Measurements from ENCODE around the gene SLC16A11.

Gene SLC16A11

DNA sequence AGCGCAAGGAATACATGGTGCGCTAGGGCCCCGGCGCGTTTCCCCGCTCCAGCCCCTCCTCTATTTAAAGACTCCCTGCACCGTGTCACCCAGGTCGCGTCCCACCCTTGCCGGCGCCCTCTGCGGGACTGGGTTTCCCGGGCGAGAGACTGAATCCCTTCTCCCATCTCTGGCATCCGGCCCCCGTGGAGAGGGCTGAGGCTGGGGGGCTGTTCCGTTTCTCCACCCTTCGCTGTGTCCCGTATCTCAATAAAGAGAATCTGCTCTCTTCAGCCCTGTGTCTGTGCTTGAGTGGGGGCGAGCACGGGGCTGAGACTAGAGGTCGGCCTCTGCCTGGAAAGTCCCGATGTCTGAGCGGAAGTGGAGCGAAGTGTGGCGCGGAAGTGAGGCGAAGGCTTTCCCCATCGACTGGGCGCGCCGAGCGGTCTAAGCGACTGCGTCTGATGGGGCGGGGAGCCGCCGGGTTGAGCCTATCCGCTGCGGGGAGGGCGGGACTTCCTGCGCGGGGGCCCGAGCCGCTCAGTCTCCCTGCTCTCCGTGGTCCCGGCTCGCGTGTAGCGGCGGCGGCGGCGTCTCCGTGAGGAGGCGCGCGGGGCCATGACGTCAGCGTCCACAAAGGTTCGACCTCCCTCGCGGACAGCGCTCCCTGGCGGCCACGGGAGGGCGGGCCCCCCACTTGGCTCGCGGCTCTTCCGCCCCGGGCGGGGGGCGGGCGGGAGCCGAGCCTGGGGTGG is 29.5 kb downstream of the SLC16A11 start:
- Histone ChIP-seq H3K4me3 (ENCODE audit: low read depth in 1 of 2, low read length in 1 of 2) (peak overlapping the region; percentile 84 to 97), H3K9me3 (no peaks in the 10 kb centered on the region), H3K27me3 (no peaks in the 10 kb centered on the region), H3K4me1 (ENCODE audit: control insufficient read depth in 1 of 2, insufficient read depth in 1 of 2, low read depth in 1 of 2, low read length in 1 of 2) (peaks cover 36 to 49% of the 10 kb centered on the region in 2 experiments), H3K27ac (peak overlapping the region; percentile 97), H3K36me3 (peaks cover 25% of the 10 kb centered on the region)
- TF ChIP-seq, protein P1, sequence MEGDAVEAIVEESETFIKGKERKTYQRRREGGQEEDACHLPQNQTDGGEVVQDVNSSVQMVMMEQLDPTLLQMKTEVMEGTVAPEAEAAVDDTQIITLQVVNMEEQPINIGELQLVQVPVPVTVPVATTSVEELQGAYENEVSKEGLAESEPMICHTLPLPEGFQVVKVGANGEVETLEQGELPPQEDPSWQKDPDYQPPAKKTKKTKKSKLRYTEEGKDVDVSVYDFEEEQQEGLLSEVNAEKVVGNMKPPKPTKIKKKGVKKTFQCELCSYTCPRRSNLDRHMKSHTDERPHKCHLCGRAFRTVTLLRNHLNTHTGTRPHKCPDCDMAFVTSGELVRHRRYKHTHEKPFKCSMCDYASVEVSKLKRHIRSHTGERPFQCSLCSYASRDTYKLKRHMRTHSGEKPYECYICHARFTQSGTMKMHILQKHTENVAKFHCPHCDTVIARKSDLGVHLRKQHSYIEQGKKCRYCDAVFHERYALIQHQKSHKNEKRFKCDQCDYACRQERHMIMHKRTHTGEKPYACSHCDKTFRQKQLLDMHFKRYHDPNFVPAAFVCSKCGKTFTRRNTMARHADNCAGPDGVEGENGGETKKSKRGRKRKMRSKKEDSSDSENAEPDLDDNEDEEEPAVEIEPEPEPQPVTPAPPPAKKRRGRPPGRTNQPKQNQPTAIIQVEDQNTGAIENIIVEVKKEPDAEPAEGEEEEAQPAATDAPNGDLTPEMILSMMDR (IDR thresholded peaks at IDR 0.05) = peak; percentile 93

DNA sequence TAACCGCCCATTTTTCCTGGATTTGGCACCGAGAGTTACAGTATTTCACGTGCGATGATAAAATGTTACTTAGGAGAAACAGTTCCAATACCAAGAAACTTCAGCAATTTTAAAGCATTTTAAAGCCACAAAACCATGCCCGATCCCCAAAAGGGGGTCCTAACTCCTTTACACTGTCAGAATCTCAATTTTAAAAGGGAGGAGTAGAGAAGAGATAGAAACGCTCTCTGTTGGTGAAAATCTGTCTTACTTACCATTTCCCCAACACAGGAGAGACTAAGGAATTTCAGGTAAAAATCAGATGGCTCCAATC is 32.0 kb downstream of the SLC16A11 start:
- Histone ChIP-seq H3K36me3 (peaks cover 31% of the 10 kb centered on the region), H3K27me3 (no peaks in the 10 kb centered on the region), H3K9me3 (no peaks in the 10 kb centered on the region), H3K27ac (peak overlapping the region; percentile 97), H3K4me3 (ENCODE audit: low read depth in 1 of 2, low read length in 1 of 2) (peak overlapping the region; percentile 84 to 97), H3K4me1 (ENCODE audit: control insufficient read depth in 1 of 2, insufficient read depth in 1 of 2, low read depth in 1 of 2, low read length in 1 of 2) (peaks cover 36 to 49% of the 10 kb centered on the region in 2 experiments)
- TF ChIP-seq, protein P1 (IDR thresholded peaks at IDR 0.05) = no peak

DNA sequence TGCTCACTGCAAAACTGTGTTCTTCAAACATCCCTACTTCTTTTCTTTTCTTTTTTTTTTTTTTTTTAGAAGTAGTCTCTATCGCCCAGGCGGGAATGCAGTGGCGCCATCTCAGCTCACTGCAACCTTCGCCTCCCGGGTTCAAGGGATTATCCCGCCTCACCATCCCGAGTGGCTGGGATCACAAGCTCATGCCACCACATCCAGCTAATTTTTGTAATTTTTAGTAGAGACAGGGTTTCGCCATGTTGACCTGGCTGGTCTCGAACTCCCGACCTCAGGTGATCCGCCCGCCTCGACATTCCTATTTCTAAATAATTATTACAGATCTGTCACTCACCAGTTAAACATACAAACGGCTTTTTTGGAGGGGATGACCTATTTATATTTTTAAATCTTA is 32.5 kb downstream of the SLC16A11 start:
- H3K27me3 ChIP-seq = no peaks in the 10 kb centered on the region
- H3K4me3 ChIP-seq (ENCODE audit: low read depth in 1 of 2, low read length in 1 of 2) = peak overlapping the region; percentile 84 to 97
- peaks cover 36 to 49% of the 10 kb centered on the region in 2 experiments for H3K4me1 ChIP-seq (ENCODE audit: control insufficient read depth in 1 of 2, insufficient read depth in 1 of 2, low read depth in 1 of 2, low read length in 1 of 2)
- no peaks in the 10 kb centered on the region for H3K9me3 ChIP-seq
- peaks cover 31% of the 10 kb centered on the region for H3K36me3 ChIP-seq
- H3K27ac ChIP-seq = peak overlapping the region; percentile 97
- TF ChIP-seq, protein P1 (IDR thresholded peaks at IDR 0.05) = no peak

DNA sequence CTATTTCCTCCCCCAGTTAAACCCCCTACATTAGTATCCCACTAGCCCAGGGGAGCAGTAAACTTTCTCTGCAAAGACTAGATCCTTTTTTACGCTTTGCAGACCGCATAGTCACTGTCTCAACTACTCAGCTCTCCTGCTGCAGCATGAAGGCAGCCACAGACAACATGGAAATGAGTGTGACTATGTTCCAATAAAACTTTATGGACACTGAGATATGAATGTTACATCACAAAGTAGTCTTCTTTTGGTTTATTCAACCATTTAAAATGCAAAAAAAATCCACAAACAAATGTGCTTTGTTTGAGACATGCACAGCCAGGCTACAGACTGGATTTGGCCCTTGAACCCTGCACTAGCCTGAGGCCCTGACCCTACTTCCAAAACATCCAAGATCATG is 33.4 kb downstream of the SLC16A11 start:
- TF ChIP-seq, protein P1 (IDR thresholded peaks at IDR 0.05) = no peak
- H3K27me3 ChIP-seq = no peaks in the 10 kb centered on the region
- H3K27ac ChIP-seq = peak overlapping the region; percentile 11
- peaks cover 33 to 45% of the 10 kb centered on the region in 2 experiments for H3K4me1 ChIP-seq (ENCODE audit: control insufficient read depth in 1 of 2, insufficient read depth in 1 of 2, low read depth in 1 of 2, low read length in 1 of 2)
- H3K36me3 ChIP-seq = peaks cover 35% of the 10 kb centered on the region
- no peaks in the 10 kb centered on the region for H3K9me3 ChIP-seq
- H3K4me3 ChIP-seq (ENCODE audit: low read depth in 1 of 2, low read length in 1 of 2) = no peak overlapping the region

DNA sequence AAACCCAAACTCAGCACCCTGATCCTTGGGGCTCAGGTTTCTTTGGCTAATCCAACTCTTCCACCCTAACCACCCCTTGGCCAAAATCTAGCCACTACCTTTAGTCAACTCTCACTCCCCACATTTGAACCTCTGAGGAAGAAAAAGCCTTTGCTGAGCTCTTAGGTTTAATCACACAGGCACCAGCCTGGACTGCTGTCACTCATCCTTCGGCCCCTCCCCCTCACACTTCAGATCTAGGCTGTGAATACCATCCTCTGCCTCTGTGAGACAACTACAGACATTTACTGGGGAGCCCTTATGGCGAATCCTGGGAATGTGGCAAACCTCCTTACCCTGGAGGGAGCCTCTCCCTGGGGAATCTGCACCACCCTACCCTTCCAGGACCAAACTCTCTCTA is 36.7 kb downstream of the SLC16A11 start:
- Histone ChIP-seq H3K27me3 (no peaks in the 10 kb centered on the region), H3K4me1 (ENCODE audit: control insufficient read depth in 1 of 2, insufficient read depth in 1 of 2, low read depth in 1 of 2, low read length in 1 of 2) (peaks cover 18 to 25% of the 10 kb centered on the region in 2 experiments), H3K36me3 (peaks cover 43% of the 10 kb centered on the region), H3K9me3 (no peaks in the 10 kb centered on the region), H3K4me3 (ENCODE audit: low read depth in 1 of 2, low read length in 1 of 2) (no peak overlapping the region), H3K27ac (peak overlapping the region; percentile 1)
- TF ChIP-seq, protein P1 (IDR thresholded peaks at IDR 0.05) = no peak
